Measurements from ENCODE around the gene MPHOSPH9.

DNA sequence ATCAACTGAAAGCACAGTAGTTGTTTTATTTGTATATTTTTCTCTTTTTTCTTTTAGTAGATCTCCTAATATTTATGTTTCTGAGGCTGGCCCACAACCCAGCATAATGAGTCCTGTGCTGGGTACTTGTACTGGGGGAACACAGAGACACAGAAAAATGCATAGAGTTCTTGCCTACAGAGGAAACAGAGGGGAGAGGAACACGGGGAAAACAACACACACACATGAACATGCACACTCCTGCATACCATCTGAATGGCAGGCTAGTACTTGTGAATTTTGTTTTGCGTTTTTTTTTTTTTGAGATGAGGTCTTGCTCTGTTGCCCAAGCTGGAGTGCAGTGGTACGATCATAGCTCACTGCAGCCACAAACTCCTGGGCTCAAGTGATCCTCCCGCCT, 103.3 kb downstream of the MPHOSPH9 start:
- TF ChIP-seq, protein P1, sequence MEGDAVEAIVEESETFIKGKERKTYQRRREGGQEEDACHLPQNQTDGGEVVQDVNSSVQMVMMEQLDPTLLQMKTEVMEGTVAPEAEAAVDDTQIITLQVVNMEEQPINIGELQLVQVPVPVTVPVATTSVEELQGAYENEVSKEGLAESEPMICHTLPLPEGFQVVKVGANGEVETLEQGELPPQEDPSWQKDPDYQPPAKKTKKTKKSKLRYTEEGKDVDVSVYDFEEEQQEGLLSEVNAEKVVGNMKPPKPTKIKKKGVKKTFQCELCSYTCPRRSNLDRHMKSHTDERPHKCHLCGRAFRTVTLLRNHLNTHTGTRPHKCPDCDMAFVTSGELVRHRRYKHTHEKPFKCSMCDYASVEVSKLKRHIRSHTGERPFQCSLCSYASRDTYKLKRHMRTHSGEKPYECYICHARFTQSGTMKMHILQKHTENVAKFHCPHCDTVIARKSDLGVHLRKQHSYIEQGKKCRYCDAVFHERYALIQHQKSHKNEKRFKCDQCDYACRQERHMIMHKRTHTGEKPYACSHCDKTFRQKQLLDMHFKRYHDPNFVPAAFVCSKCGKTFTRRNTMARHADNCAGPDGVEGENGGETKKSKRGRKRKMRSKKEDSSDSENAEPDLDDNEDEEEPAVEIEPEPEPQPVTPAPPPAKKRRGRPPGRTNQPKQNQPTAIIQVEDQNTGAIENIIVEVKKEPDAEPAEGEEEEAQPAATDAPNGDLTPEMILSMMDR (IDR thresholded peaks at IDR 0.05) = no peak
- TF ChIP-seq POLR2A (IDR thresholded peaks at IDR 0.05) = no peak

Measured in heart left ventricle (tissue), 13 donors.